Activated CD4-positive, alpha-beta T cell treated with anti-CD3 and anti-CD28 coated beads, Interleukin-2, Interleukin-6, amounts not matched to agents 100 ng/mL and 50 ng/mL, durations not matched to agents 16 hours and 8 hours (primary cell): ENCODE results near the gene APBB2.
A peak's percentile ranks its signal among the peaks of the same experiment; 100 is the strongest.
"Not testable (repeated sequence)": the region's sequence is repeated elsewhere in the genome, so short reads cannot be mapped to it uniquely, and the experiment has no call there.

ENCODE experiments used
- DNase-seq: peaks from one replicate; pipeline ENCODE4 v3.0.0-alpha.2; 2020

APBB2 gene

GRCh38 chr4:40927074-40927473 is 287.3 kb downstream of the APBB2 start:
- peak; percentile 54 for DNase-seq

GRCh38 chr4:40924793-40925117 is 289.6 kb downstream of the APBB2 start:
- no peak for DNase-seq

- DNase-seq, result peak; percentile 83
Measured at GRCh38 chr4:40924096-40924792, 290.1 kb downstream of the APBB2 start.

GRCh38 chr4:40923316-40924095 is 290.8 kb downstream of the APBB2 start:
- no peak for DNase-seq

- not testable (repeated sequence) for DNase-seq
Measured at GRCh38 chr4:40919976-40920375, 294.4 kb downstream of the APBB2 start.

- no peak for DNase-seq
Measured at GRCh38 chr4:40918330-40918729, 296.0 kb downstream of the APBB2 start.

GRCh38 chr4:40916880-40917279 is 297.5 kb downstream of the APBB2 start:
- peak; percentile 63 for DNase-seq

GRCh38 chr4:40916218-40916555 is 298.2 kb downstream of the APBB2 start:
- DNase-seq, result no peak

GRCh38 chr4:40915318-40916217 is 298.8 kb downstream of the APBB2 start:
- DNase-seq, result peak; percentile 40

GRCh38 chr4:40912460-40913184 is 301.7 kb downstream of the APBB2 start:
- no peak for DNase-seq

GRCh38 chr4:40910706-40911105 is 303.6 kb downstream of the APBB2 start:
- no peak for DNase-seq

- DNase-seq, result peak; percentile 73
Measured at GRCh38 chr4:40909363-40909876, 304.9 kb downstream of the APBB2 start.

GRCh38 chr4:40908702-40909362 is 305.5 kb downstream of the APBB2 start:
- DNase-seq, result peak; percentile 89

- DNase-seq, result no peak
Measured at GRCh38 chr4:40908297-40908696, 306.0 kb downstream of the APBB2 start.

GRCh38 chr4:40905414-40905813 is 308.9 kb downstream of the APBB2 start:
- DNase-seq, result no peak

GRCh38 chr4:40900531-40900930 is 313.8 kb downstream of the APBB2 start:
- DNase-seq, result not testable (repeated sequence)

- peak; percentile 72 for DNase-seq
Measured at GRCh38 chr4:40897557-40898203, 316.7 kb downstream of the APBB2 start.

- no peak for DNase-seq
Measured at GRCh38 chr4:40890764-40891163, 323.6 kb downstream of the APBB2 start.

- no peak for DNase-seq
Measured at GRCh38 chr4:40890199-40890598, 324.1 kb downstream of the APBB2 start.

GRCh38 chr4:40888933-40889332 is 325.4 kb downstream of the APBB2 start:
- DNase-seq, result no peak

- peak; percentile 23 for DNase-seq
Measured at GRCh38 chr4:40887764-40888131, 326.6 kb downstream of the APBB2 start.
